Measurements from ENCODE around the gene PRDX5.
A peak's percentile ranks its signal among the peaks of the same experiment; 100 is the strongest.
"Not testable (repeated sequence)": the region's sequence is repeated elsewhere in the genome, so short reads cannot be mapped to it uniquely, and the experiment has no call there.

The PRDX5 gene

GRCh38 chr11:64312947-64313346 lies 5.0 kb upstream of the PRDX5 start:
- no peak for TF ChIP-seq CTCF (IDR thresholded peaks at IDR 0.05)
- DNase-seq (ENCODE audit: low spot score) = no peak
- Histone ChIP-seq H3K27ac (peak overlapping the region in 1 of 2 donors; percentile 75), H3K4me3 (no peak overlapping the region)

- TF ChIP-seq CTCF (IDR thresholded peaks at IDR 0.05) = no peak
- DNase-seq (ENCODE audit: low spot score) = no peak
- Histone ChIP-seq H3K27ac (peak overlapping the region; percentile 22 to 75), H3K4me3 (peak overlapping the region; percentile 33)
Measured at GRCh38 chr11:64313491-64314145, 4.3 kb upstream of the PRDX5 start.

GRCh38 chr11:64314146-64314804 lies 3.6 kb upstream of the PRDX5 start:
- DNase-seq (ENCODE audit: low spot score) = no peak
- peak overlapping the region; percentile 22 to 75 for H3K27ac ChIP-seq

GRCh38 chr11:64314805-64315561 lies 2.9 kb upstream of the PRDX5 start:
- TF ChIP-seq CTCF (IDR thresholded peaks at IDR 0.05) = no peak
- no peak for DNase-seq (ENCODE audit: low spot score)
- Histone ChIP-seq H3K27ac (no peak overlapping the region), H3K4me3 (no peak overlapping the region)

More at GRCh38 chr11:64314146-64314804, 3.6 kb upstream of the PRDX5 start:
- TF ChIP-seq CTCF (IDR thresholded peaks at IDR 0.05) = no peak
- peak overlapping the region; percentile 33 for H3K4me3 ChIP-seq

- not testable (repeated sequence) for H3K4me3 ChIP-seq; DNase-seq (ENCODE audit: low spot score); H3K27ac ChIP-seq
Measured at GRCh38 chr11:64315667-64316526, 2.0 kb upstream of the PRDX5 start.

GRCh38 chr11:64316672-64317324 lies 1.1 kb upstream of the PRDX5 start:
- no peak for DNase-seq (ENCODE audit: low spot score)
- H3K4me3 ChIP-seq = peak overlapping the region; percentile 91
- peak overlapping the region; percentile 91 to 99 for H3K27ac ChIP-seq
- no peak for TF ChIP-seq CTCF (IDR thresholded peaks at IDR 0.05)

Data from coronary artery (tissue), 2 donors.